Tibial nerve (tissue), 4 donors: Measurements from ENCODE around the gene OVOL3.
A peak's percentile ranks its signal among the peaks of the same experiment; 100 is the strongest.

Experiments used
- EP300 ChIP-seq, 2 donors: sonication (generic); formaldehyde crosslinking; IDR thresholded peaks; one replicate each; pipeline ENCODE4 v1.6.1; 2017; ENCODE audit warnings: antibody characterized with exemption in 2 of 2, mild to moderate bottlenecking in 1 of 2
- POLR2A ChIP-seq, 2 donors: fragments of 450-650 bp; IDR thresholded peaks; one replicate each; pipeline ENCODE4 v1.6.1; 2017; ENCODE audit warnings: antibody characterized with exemption in 2 of 2, mild to moderate bottlenecking in 2 of 2, moderate library complexity in 2 of 2
- TF ChIP-seq, protein P1 (sequence below), 5 experiments: fragments of 200-600 bp in 3 of 5; fragments of 450-650 bp in 2 of 5; sonication (generic) in 3 of 5; IDR thresholded peaks; one replicate each; pipeline ENCODE4 v1.5.1; 2016 to 2019; ENCODE audit warnings: antibody characterized with exemption in 5 of 5, mild to moderate bottlenecking in 3 of 5, moderate library complexity in 2 of 5

DNA sequence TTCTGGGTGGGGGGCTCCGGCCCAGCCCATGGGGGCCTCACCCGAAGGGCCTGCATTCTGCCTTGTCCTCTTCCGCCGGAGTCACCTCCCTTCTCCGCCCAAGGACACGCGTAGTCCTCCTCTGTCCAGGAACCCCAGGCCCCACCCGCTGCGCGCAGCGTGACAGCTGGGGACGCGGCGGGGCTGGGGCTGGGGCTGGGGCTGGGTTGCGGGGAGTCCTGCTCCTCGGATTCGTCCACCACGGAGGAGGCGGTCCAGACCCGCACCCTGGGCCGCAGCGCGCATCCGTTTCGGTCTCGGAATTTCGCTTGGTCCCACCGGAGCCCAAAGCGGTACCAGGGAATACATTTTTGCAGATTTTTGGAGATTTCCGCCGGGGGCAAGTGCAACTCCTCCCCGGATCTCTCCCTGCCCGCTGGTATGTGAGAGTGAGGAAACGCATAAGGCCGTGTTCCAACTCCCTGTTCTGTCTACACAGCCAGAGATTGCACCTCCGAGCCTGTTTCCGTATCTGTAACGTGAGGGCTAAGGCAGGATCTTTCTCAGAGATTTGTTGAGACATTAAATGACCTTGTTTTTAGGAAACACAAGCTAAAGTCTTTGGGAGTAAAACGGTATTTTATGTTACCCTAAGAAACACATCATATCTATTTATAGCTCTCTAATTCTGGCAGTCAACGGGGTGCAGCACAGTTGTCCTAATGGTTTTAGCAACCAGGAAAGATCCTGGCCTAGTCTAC, 41.6 kb downstream of the OVOL3 start, which contains the start of gene COX7A1:
- TF ChIP-seq POLR2A (IDR thresholded peaks at IDR 0.05) (peak in 1 of 2 donors; percentile 56), EP300 (IDR thresholded peaks at IDR 0.05) (peak in 1 of 2 donors; percentile 73)
- TF ChIP-seq, protein P1, sequence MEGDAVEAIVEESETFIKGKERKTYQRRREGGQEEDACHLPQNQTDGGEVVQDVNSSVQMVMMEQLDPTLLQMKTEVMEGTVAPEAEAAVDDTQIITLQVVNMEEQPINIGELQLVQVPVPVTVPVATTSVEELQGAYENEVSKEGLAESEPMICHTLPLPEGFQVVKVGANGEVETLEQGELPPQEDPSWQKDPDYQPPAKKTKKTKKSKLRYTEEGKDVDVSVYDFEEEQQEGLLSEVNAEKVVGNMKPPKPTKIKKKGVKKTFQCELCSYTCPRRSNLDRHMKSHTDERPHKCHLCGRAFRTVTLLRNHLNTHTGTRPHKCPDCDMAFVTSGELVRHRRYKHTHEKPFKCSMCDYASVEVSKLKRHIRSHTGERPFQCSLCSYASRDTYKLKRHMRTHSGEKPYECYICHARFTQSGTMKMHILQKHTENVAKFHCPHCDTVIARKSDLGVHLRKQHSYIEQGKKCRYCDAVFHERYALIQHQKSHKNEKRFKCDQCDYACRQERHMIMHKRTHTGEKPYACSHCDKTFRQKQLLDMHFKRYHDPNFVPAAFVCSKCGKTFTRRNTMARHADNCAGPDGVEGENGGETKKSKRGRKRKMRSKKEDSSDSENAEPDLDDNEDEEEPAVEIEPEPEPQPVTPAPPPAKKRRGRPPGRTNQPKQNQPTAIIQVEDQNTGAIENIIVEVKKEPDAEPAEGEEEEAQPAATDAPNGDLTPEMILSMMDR (IDR thresholded peaks at IDR 0.05), result no peak
